Stimulated activated naive CD4-positive, alpha-beta T cell treated with Interleukin-2 at 50 U/mL for 16 hours (primary cell): Measurements from ENCODE around the gene DNER.
"Not testable (repeated sequence)": the region's sequence is repeated elsewhere in the genome, so short reads cannot be mapped to it uniquely, and the experiment has no call there.

Experiments
- DNase-seq: peaks from one replicate; lab custom pipeline; 2025; lab: John Stamatoyannopoulos, UW

The DNER gene

DNA sequence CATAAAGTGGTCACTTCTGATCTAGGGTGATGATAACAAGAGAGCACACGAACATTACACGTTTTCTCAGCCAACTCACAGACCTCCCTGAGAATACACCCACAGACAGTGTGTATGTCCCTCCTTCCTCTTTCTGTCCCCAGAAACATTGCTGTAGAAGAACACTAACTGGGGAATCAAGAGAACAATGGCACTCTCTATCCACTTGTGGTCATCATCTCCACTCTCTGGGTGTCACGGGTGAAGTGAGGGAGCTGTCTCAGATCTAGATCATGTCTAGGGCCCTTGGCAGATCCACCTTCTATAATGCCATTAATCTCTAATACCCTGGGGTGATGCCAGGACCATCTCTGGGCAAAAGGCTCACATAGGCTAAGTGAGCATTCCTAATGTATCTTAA, 97.9 kb downstream of the DNER start:
- DNase-seq = no peak

DNA sequence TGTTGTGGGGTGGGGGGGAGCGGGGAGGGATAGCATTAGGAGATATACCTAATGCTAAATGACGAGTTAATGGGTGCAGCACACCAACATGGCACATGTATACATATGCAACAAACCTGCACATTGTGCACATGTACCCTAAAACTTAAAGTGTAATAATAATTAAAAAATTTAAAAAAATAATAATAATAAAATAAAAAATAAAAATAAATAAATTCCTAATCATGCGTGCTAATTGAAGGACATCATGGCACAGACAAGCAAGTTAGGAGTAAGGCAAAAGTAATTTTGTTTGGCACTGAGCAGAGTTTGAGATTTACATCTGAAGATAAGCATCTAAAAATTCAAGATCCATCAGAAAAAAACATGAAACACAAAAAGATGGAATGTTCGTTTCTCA, 100.3 kb downstream of the DNER start:
- not testable (repeated sequence) for DNase-seq

DNA sequence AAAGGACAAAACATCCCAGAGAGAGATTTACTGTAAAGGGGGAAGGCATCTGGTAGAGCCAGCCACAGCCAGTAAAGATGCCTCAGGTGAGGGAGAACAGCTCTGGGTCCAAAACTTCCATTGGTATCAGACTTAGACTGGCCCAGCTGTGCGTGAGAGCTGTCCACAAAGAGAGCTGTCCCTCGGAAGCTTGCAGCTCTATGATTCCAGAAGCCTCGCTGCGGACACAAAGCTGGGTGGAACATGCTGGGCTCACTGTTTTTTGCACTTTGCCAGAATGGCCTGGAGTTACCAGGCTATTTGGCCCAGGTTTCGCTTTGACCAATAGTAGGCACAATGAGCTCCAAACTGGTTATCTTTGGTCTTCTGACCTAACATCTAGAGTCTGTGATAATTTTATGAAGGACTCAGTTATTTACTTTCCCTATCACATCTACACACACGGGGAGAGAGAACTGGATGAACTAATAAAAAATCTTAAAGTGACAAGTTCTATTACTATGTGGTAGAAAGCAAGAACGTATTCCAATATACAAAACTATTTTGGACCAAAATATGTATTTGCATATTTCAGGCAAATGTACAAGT, 101.9 kb downstream of the DNER start:
- no peak for DNase-seq

DNA sequence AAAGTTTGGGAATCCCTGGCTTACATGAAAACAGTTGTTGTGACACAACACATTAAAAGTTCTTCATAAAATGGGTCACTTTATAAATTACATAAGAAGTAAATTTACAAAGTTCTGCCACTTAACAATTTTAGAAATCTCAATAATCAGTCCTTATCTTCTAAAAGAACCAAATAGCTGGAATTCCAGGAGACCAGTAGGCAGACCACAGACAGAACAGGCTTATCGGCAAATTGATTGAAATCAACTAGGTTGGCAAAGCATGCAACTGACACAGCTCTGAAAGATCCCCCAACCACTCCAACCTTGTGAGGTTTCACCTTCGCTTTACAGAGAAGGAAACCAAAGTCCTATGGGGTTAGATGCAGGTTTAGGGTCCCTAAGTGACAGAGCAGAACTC, 103.0 kb downstream of the DNER start:
- no peak for DNase-seq

DNA sequence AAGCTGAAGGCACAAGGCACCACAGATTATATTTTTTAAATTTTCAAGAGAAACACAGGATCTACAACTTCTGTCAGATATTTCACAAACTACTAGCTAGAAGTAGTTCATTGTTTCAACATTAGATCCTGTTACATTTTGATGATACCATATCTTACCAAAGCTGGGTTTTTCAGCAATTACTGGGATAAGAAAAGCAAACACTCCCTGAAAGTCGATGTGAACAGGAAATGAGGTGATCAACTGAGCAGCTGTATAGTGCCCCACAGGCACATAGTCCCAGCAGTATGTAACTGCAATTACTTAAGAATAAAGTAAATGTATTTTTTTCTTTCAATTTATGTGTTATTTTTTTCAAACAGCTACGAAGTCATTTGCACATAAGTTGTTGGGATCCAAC, 103.5 kb downstream of the DNER start:
- no peak for DNase-seq

DNA sequence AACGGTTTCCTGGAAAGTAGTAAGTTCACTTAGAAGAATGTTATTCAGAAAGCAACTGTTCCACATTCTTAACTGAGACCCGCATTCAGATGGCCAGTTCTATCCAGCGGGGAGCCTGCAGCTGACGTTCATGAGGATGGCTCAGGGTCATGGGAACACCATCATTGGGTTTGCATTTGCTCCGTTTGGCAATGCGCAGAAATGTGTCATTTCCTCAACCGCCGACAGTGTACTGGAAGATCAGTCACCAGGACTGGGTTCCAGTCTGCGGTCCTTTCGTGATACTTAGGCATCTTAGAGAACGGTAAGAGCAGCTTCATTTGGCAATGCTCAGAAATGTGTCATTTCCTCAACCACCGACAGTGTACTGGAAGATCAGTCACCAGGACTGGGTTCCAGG, 104.0 kb downstream of the DNER start:
- no peak for DNase-seq

DNA sequence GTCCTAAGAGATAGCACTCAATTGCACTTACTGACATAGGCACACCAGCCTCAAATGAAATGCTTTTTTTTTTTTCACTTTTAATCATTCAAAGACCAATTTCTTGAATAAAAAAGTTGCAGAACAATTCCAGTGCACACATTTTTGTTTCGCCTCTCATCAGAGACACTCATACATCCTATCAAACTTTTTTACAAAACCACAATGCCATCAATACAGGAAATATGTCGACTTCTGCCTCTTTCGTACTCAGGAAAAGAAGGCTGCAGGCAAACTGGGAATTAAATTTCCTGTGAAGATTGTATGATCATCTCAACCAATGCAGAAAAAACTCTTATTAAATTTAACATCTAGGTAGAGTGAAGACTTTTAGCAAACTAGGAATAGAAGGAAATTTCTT, 112.4 kb downstream of the DNER start:
- no peak for DNase-seq

DNA sequence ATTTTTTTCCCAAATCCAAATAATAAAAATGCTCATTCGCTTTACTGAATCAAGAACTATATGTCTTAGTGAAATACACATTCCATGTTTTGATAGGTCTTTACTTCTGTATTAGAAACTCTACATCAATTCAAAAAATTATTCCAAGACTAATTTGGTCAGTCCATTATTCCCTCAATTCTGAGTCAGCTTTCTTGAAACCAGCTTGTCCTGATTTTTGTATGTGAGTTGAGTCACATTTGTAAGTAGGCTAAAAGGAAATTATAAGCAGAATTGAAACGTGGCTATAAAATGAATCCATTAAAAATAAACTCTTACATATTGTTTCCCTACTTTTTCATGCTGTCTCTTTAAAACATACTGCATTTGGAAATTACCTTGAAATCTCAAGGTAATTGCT, 113.0 kb downstream of the DNER start:
- no peak for DNase-seq

DNA sequence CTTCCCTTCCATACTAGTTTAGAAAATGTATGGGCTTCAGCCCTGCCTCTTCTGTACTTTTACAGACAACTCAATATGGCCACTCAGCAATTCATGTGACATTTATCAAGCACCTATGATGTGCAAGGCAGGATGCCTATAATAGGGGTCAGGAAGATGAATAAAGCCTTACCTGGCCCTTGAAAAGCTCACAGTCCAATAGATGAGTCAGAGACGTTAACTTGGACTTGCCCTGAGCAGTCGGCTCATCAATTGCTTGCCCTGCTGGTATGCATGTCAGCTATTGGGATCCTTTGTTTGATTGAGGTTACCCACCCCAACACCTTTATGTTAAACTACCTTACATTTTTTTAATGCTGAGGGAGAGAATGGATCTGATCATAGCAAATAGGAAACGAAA, 116.1 kb downstream of the DNER start:
- DNase-seq = no peak

DNA sequence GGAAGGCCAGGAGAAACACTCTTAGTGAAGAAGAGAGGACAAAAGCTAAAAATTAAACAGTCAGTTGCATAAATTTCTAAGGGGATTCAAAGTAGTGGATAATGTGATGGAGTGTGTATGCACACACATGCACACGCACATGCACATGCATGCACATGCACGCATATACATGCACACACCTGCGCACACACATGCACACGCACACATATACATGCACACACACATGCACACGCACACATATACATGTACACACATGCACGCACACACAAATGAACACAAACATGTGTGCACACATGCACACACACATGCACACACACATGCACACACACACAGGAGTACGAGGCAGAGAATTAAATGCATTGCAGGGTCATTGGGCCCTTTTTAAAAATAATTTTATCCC, 117.6 kb downstream of the DNER start:
- DNase-seq = no peak

DNA sequence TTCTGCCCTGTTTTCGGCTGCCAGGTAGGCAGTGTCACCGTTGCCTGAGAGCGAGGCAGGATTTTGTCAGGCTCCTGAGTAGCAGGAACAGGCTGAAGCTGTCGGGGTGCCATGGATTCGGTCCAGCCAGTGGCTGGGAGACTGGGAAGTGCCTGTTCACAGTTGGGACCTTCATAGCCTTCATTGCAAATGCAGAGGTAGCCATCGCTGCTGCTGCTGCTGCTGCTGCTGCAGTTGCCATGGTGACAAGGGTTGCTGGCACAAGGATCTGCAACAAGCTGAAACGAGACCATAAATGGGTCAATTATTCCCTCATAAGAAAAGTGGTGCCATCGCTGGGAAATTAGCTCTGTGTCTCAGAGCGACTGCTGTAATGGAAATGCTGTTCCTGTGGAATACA, 122.7 kb downstream of the DNER start:
- no peak for DNase-seq

DNA sequence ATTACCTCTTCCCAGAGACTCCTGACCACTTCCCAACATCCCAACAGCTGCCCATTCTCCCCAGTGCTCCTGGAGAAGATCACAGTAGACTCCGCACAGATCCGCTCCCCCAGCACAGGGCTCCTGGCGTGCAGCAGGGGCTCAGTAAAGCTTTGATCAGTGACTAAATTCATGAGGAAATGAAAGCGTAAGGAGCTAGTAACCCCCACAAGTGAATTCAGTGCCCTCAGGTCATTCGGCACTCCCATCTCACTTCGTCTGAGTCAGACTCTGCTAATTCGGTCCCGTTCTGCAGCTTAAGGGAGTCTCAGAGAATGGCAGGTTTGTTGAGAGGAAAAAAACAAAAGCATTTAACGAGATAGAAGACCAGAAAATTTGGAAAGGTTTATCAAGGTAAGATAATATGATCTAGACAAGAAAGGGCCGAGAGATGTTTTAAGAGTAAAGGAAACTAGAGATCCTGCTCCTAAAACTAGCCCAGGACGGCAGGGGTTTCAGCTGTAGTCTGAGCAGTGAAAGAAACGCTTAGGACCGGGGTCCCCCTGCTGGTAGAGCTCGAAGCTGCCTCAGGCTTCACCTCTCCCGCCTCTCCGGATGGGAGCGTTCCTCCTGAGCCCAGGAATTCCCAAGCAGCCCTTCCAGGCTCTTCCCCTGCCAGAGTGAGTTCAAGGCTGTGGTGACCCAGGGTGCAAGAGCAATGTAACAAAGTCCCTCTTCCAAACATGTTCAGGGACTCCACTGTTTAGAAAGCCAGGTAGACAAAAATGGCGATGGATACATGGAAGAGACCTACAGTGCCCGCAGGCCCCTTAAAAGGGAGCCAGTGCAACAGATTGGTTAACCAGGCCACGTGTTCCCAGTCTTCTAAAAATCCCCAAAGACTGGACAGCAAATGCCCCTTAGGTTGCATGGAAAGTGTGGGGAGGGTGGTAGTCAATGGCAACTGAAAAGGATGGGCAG, 127.3 kb downstream of the DNER start:
- no peak for DNase-seq

DNA sequence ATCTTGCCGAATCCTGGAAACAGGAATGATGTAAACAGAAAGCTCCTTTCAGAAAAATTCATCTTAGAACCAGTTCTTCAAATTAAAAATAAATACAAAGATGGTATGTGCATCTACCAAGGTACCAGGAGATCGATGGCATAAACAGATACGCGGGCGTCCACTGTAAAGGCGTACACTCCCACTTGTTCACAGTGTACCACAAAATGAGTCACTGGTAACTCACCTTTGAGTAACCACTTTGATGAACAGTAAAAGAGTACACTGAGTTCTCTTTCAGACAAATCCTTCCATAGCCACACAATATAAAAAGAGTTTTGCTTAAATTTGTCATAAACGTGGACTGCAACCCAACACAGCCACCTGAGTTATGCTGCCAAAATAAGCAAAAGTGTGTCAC, 128.3 kb downstream of the DNER start:
- no peak for DNase-seq

DNA sequence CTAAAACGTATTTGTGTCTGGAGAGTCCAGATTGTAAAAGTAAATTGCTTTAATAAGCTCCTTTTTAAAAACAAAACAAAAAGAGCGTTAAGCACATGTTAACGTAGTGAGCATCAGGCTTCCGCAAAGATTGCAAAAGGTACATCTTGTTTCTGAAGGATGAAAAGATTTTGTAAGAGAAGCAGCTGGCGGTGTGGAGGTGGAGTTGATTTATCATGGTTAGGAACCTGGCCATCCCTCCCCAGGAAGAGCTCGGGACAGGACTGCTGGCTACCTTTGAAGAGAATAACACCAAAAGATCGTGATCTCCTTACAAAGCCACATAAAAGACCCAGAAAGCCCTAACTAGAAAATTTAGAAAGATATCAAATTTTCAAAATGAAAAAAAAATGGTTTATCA, 132.2 kb downstream of the DNER start:
- no peak for DNase-seq

DNA sequence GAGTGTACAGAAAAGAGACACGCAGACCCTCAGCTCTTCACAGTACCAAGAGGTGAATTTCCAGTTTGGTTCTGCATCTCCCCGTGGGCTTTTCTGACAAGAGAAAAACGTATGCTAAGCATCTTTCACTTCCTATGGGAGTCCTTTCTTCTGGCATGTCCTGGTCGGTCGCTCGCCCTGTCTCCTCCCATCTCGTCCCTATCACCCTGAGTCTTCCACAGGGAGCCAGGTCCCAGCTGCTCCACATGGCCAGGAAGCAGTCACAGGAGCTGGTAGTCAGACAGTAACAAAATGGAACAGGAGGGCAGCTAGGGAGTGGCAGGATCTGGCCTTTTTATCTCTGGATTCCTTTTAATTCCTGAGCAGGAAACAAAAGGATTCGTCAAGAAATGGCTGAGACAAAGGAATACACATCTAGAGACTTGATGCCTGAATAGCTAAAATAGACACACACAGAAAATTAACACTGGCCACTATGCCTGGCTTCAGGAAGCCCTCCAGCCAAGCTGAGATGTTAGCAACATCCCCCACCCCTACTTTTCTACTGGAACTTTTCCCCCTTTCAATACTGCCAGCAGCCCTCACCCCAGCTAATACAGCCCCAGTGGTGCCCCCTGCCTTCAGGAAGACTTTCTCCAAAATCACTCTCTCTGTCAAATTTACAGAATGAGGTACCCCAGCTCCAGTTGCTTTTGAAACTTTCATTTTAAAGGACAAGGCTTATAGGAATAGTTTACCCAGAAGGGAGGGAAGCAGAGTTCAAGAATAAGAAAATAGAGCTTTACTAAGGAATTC, 136.1 kb downstream of the DNER start:
- DNase-seq = no peak

DNA sequence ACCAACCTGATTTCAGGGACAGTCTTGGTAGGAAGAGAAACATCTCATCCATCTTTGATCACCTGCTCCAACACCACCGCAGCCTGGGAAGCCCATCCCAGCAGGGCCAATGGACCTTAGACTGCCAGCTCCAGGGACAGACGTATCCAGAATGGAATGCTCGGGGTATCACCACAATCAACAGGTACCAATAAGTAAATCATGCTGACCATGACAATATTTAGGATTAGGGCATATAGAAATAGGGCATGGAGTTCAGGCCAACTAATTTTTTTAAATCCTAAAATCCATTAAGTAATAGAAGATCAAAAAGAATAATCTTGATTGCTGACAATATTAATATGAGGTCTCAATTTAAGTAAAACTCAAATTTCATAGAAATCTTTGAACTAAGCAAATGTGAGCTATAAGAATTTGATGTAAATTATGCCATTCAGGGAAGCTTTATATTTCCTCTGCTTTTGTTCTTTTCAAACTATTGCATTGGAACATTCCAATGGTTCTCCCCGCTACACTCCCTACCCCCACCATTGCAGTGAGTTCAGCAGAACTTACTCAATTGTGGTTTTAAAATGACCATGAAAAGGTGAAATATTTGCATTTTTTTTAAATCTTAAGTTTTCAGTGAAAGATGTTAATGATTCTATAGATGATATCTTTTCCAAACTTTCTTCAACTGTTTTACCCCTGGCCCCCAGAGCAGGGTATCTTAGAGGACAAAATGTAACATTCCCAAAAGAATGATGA, 138.6 kb downstream of the DNER start:
- no peak for DNase-seq

DNA sequence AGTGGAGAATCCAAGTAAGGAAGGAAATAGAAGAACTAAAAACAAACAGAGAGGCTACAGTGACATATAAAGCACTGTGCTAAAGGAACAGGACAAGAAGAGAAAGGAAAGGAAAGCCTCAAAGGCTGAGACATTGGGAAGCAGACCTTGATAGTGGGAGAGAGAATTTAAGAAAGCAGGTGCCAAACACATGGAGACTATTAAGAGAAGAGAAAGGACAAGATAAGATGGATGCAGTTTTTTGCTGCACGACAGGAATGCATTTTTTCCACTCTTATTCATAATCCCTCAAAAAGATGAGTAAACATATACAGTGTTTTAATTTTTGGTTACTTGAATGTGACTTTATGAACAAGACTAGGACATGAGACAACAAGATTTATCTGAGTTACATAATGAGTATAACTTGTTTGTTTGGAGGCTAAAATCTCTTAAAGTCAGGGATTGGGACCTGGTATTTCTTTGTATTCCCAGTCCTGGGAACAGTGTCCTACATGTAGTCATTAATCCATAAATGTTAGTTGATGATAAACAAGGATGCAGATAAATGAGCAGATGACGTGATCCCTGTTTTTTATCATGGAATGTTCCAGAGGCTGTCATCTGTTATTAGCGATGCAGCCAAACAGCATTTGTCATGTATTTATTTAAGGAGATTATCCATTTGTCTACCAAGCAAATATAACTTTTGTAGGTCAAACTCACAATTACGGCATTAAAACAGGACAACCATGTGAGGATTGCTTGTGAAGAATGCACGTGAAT, 141.7 kb downstream of the DNER start:
- DNase-seq = no peak

DNA sequence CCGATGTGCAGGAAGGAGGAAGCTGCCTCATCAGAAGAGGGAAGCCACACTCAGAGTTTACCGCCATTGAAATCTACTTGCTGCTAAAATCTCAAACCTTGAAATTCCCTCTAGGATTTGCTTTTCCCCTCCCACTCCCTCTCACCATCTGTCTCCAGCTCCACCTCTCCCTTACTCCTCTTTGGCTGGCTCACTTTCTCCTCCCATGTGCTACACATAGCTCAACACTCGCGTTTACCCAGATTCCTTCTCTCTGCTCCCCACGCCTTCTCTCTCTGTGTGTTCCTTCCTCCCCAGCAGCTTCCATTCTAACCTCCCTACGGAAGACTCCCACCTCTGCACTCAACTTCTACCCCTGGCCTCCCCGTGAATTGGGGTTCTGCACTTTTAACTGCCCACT, 143.1 kb downstream of the DNER start:
- DNase-seq = no peak

DNA sequence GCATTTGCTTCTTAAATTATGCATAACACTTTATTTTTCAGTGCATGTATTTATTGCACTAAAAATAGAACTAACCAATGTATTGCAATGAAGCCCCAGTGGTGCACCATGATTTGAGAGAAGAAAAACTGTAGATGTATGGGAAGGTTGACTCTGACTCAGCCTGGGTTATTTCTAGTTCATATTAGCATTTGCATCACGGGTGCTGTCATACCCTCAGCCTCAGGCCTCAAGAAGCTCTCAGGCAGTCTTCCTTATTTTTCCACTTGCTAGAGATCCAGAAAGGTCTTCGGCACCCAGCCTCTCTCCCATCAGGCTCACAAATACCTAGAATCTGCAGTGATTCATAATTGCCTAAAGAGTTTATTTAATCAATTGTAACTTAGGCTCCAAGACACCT, 148.0 kb downstream of the DNER start:
- no peak for DNase-seq

DNA sequence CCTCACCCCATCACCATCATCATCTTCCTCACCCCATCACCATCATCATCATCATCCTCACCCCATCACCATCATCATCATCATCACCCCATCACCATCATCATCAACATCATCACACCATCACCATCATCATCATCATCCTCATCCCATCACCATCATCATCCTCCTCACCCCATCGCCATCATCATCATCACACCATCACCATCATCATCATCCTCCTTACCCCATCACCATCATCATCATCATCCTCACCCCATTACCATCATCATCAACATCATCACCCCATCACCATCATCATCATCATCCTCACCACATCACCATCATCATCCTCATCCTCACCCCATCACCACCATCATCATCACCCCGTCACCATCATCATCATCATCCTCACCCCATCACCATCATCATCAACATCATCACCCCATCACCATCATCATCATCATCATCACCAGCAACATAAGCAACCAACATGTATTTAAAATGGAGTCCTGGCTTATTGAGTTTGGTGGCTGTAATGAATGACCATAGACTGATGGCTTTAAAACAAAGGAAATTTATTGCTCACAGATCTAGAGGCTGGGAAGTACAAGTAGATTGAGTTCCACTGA, 150.0 kb downstream of the DNER start:
- DNase-seq = no peak

DNA sequence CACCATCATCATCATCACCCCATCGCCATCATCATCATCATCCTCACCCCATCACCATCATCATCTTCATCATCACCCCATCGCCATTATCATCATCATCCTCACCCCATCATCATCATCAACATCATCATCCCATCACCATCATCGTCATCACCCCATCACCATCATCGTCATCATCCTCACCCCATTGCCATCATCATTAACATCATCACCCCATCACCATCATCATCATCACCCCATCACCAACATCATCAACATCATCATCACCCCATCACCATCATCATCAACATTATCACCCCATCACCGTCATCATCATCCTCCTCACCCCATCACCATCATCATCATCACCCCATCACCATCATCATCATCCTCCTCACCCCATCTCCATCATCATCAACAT, 151.0 kb downstream of the DNER start:
- DNase-seq = no peak
